Islet precursor cell (in vitro differentiated cells): Measurements from ENCODE around the gene DLL3.
"Not testable (repeated sequence)": the region's sequence is repeated elsewhere in the genome, so short reads cannot be mapped to it uniquely, and the experiment has no call there.

Source experiments
- DNase-seq: peaks from one replicate; pipeline ENCODE4 v3.0.0-alpha.2; 2018

The DLL3 gene, protein sequence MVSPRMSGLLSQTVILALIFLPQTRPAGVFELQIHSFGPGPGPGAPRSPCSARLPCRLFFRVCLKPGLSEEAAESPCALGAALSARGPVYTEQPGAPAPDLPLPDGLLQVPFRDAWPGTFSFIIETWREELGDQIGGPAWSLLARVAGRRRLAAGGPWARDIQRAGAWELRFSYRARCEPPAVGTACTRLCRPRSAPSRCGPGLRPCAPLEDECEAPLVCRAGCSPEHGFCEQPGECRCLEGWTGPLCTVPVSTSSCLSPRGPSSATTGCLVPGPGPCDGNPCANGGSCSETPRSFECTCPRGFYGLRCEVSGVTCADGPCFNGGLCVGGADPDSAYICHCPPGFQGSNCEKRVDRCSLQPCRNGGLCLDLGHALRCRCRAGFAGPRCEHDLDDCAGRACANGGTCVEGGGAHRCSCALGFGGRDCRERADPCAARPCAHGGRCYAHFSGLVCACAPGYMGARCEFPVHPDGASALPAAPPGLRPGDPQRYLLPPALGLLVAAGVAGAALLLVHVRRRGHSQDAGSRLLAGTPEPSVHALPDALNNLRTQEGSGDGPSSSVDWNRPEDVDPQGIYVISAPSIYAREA

DNA sequence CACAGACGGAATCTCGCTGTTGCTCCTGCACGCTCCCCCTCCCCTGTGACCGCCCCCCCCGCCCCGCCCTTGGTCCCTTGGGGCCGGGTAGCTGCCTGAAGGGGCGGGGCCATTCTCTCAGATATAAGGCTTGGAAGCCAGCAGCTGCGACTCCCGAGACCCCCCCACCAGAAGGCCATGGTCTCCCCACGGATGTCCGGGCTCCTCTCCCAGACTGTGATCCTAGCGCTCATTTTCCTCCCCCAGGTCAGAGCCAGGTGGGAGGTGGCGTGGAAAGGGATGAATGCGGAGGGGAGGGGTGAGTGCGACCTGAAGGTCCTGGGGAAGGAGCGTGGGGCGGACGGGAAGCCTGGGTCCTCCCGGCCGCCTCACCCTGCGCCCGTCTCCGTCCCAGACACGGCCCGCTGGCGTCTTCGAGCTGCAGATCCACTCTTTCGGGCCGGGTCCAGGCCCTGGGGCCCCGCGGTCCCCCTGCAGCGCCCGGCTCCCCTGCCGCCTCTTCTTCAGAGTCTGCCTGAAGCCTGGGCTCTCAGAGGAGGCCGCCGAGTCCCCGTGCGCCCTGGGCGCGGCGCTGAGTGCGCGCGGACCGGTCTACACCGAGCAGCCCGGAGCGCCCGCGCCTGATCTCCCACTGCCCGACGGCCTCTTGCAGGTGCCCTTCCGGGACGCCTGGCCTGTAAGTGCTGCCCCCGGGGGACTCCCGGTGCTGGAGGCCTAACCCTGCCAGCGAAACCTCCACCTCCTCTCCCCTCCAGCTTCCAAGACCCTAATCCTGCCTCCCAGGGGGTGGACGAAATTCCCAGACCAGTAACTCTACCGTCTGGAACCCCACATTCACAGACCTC is at the start of gene DLL3:
TSS of gene DLL3 (plus strand) at position 150 of the 845 bp plus-strand sequence. CDS start at position 178, 28 bp downstream.
- DNase-seq, result peak; percentile 68

DNA sequence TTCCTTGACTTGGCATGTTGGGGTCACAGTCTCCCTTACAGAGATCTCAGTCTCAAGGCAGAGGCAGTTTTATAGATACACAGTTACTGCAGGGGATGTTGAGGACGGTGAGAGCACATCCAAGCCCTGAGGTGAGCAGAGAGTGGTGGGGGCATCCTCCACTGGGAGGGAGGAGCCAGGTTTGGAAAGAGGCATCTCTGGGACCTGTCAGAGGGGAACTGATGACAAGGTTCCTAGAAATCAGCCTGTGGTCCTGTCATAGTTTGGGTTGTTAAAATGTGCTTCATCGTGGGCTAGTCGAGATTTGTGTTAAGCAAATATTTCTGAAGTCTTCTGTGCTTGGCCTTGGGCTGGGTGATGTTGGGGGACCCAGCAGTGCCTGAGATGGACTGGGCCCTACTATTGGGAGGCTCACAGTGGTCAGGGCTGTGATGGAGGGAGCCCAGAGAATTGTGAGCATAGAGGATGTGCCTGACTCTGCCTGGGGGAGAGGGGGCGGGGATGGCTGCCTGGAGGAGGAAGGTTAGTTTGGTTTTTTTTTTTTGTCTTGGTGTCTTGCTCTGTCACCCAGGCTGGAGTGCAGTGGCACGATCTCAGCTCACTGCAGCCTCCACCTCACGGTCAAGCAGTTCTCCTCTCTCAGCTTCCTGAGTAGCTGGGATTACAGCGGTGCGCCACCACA is 49.5 kb upstream of the DLL3 start:
- DNase-seq, result no peak

DNA sequence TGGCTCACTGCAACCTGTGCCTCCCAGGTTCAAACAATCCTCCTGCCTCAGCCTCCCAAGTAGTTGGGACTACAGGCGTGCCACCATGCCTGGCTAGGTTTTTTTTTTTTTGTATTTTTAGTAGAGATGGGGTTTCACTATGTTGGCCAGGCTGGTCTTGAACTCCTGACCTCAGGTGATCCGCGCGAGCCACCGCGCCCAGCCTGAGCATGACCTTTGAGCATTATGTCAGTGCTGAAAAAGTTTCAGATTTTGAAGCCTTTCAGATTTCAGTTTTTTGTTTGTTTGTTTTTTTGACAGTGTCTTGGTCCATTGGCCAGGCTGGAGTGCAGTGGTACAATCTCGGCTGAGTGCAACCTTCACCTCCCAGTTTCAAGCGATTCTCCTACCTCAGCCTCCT is 47.5 kb upstream of the DLL3 start:
- DNase-seq, result not testable (repeated sequence)

DNA sequence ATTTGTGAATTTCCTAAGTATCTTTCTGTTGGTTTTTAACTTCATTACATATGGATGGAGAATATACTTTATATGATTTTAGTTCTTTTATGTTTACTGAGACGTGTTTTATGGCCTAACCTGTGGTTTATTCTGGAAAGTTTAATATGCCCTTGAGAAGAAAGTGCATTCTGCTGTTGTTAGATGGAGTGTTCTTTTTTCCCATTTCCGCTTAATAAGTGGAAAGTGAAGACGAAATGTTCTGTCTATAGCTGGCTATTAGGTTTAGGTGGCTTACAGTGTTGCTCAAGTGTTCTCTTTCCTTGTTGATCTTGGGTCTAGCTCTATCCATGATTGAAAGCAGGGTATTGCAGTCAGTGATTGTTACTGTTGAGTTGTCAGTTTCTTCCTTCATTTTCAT is 35.3 kb upstream of the DLL3 start:
- DNase-seq, result no peak

DNA sequence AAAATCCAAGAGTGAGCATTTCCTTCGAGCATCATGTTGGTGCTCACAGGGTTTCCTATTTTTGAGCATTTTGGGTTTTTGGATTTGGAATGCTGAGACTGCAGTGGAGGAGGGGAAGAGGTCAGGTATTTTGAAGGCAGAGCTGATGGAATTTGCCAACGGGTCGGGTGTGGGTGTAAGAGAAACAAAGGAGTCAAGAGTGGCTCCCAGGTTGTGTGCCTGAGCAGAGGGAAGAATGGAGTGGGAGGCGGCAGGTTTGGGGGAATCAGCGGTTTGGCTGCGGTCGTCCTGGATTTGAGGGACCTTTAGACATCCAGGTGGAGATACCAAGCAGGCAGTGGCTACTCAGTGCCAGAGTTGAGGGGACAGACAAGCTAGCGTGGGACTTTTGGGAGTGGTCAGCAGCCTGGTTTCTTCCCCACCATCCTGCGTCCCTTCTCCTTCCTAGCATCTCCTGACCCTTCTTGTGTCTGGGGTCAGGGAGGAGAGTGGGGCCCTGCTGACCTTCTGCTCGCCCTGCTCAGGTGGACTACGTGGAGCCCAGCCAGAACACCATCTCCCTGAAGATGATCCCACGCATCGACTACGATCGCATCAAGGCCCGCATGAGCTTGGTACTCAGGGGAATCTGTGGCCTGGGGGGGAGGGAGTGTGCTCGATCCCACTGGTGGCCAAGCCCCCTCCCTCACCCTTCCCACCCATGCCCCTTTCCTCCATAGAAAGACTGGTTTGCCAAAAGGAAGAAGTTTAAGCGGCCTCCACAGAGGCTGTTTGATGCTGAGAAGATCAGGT is 32.6 kb upstream of the DLL3 start:
- no peak for DNase-seq

DNA sequence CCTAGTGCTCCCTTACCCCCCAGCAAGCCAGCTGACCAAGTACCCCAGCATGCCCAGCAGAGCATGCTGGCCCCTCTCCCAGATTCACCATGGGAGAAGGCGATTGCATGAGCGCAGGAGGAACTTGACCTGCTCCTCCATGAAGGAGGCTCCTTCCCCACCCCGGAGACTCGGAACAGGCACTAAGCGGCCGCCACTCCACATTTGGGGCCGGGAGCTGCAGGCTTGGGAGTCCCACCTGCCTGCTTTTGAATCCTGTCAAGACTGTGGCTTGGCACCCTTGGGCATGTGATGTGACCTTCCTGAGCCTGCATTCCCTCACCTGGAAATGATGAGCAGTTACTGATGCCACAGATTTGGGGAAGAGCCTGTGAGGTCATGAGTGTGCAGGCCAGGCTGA is 30.8 kb upstream of the DLL3 start:
- DNase-seq, result no peak

DNA sequence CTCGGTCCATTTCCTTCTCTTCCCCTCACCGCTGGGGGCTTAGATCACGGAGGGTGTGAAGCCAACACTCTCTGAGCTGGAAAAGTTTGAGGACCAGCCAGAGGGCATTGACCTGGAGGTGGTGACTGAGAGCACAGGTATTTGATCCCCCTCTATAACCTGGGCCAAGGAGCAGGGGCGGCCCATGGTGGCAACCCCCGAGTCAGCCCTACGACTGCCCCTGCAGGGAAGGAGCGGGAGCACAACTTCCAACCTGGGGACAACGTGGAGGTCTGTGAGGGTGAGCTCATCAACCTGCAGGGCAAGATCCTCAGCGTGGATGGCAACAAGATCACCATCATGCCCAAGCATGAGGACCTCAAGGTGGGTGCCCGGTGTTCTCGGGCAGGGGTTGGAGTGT is 29.7 kb upstream of the DLL3 start:
- no peak for DNase-seq

DNA sequence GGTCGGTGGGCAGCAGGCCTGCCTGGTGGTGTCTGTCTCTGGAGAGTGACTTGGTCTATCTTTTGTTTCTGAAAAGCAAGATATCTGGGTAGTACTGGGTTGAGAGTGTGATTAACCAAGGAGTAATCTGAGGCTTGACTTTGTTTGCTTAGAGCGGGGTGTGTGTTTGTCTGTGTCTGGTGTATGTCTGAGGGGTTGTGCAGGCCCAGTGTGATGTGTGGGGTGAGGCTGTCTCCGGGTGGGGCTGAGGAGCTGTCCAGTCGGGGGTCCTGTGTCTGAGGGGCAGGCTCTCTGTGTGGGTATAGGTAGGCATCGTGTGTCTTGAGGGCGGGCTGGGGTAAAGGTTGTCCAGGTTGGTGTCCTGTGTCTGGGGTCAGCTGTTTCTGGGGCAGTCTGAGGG is 29.2 kb upstream of the DLL3 start:
- DNase-seq, result no peak

DNA sequence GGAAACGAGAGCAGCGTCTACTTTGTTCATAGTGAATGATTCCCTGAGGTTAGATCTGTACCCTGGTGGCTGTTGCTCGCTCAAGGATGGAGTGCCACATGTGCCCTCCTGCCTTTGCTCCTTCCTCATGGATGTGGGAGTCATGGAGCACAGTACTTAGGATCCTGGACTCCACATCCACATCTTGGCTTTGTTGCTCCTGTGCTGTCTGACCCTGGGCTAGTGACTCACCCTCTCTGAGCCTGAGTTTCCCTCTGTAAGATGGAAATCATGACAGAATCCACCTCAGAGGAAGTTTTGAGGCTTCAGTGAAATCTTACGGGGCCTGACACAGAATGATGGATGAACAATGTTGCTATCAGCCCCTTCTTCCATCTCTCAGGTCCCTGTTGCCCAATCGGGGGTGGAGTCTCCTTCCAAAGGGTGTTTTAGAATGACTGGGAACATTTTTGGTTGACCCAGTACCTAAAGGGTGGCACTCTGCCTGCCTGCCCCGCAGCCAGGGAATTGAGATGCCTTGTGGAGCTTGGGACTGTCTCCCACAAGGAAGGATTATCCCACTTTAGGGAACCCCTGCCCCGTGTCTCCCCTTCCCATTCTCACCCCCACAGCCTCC is 27.9 kb upstream of the DLL3 start:
- no peak for DNase-seq

DNA sequence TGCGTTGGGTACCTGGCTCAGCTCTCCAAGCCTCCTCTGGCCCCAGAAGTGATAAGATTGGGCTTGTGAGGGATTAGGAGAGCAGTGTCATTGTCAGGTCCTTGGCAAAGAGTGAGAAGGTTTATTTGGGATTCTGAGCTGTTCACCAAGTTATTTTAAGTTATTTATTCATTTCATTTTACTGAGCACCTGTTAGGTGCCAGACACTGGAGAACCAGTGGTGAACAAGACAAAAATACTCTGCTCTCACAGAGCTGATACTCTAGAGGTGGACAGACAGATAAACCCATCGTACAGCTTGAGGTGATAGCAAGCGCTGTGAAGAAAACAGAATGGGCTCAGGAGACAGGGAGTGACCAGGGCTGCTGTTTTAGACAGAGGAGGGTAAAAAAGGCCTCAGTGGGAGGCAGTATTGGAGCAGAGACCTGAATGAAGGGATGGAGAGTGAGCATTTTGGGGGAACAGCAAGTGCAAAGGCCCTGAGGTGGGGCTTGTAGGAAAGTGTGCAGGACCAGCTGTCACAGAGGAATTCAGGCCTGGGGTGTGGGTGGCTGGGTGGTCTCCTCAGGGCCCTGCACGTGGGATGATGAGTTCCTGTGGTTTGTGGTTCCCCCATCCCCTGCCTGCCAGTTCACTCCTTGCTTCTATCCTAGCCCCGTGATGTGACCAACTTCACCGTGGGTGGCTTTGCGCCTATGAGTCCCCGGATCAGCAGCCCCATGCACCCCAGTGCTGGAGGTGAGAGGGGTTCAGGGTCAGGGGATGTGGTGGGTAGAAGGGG is 26.8 kb upstream of the DLL3 start:
- no peak for DNase-seq

DNA sequence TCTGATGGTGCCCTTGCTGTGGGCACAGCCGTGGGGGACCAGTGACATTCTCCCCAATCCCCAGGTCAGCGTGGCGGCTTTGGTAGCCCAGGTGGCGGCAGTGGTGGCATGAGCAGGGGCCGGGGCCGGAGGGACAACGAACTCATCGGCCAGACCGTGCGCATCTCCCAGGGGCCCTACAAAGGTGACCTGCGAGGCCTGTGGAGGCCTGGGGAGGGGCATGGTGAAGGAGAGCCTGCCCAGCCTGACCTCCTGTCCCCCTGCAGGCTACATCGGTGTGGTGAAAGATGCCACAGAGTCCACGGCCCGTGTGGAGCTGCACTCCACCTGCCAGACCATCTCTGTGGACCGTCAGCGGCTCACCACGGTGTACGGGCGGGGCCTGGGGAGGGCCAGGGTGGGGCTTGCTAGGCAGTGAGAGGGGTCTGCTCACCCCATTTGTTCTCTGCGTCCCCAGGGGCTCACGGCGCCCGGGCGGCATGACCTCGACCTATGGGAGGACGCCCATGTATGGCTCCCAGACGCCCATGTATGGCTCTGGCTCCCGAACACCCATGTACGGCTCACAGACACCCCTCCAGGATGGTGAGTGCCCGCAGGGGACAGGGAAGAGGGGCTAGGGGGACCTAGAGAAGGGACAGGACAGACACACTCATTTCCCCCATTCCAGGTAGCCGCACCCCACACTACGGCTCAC is 25.9 kb upstream of the DLL3 start:
- no peak for DNase-seq

DNA sequence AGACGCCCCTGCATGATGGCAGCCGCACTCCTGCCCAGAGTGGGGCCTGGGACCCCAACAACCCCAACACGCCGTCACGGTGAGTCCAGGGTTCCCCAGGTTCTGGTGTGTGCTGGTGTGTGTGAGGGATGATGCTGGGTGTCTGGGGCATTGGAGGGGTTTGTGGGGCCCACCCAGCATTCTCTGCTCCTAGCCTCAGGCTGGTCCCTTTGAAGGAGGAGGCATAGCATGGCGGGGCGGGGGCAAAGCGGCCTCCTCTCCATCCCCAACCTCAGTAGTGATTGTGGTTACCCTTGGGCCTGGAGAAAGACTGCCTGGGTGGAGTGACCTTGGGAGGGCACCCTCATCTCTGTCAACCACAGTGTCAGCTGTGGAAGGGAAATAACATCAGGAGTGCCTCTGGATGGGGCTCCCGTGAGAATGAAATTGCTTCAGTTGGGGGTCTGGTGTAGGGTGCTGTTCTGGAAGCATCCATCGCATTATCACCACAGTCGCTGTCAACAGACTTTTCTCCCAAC is 25.2 kb upstream of the DLL3 start:
- DNase-seq, result no peak

DNA sequence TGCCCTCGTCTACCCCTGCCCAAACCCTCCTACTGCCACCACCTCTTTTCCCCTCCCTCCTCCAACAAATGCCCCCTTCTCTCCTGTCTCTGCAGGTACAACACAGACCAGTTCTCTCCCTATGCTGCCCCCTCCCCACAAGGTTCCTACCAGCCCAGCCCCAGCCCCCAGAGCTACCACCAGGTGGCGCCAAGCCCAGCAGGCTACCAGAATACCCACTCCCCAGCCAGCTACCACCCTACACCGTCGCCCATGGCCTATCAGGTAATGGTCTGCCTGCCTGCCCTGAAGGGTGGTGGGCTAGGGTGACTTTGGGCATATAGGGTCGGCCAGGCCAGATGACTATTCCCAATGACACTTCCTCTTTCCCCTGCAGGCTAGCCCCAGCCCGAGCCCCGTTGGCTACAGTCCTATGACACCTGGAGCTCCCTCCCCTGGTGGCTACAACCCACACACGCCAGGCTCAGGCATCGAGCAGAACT is 24.6 kb upstream of the DLL3 start:
- DNase-seq, result peak; percentile 88

DNA sequence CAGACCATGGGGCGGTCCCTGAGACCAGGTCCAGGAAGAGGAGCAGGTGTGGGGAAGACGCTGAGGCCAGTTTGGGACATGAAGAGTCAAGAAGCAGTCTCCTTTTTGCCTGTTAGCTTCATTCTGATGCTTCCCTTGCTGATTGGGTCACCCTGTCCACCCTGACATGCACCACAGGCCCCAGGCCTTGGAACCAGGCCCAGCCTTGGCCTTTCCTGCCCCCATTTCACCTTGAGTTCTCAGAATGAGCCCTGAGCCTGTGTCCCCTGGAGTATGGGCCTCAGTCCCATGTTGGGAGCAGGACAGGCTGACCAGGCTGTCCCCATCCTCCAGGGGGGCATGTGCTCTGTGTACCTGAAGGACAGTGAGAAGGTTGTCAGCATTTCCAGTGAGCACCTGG is 23.0 kb upstream of the DLL3 start:
- DNase-seq, result no peak

DNA sequence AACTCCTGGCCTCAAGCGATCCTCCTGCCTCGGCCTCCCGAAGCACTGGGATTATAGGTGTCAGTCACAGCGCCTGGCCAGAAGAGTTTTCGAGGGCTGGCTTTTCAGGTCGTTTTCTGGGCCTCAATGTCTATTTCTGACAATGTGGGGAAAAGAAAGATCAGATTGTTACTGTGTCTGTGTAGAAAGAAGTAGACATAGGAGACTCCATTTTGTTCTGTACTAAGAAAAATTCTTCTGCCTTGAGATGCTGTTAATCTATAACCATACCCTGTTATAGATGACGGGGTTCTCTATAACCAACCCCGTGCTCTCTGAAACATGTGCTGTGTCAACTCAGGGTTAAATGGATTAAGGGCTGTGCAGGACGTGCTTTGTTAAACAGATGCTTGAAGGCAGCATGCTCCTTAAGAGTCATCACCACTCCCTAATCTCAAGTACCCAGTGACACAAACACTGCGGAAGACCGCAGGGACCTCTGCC is 19.4 kb upstream of the DLL3 start:
- not testable (repeated sequence) for DNase-seq

DNA sequence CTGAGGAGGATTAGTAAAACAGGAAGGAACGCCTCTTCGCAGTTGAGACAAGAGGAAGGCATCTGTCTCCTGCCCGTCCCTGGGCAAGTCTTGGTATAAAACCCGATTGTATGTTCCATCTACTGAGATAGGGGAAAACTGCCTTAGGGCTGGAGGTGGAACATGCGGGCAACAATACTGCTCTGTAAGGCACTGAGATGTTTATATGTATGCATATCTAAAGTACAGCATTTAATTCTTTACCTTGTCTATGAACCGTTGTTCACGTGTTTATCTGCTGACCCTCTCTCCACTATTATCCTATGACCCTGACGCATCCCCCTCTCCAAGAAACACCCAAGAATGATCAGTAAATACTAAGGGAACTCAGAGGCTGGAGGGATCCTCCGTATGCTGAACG is 18.8 kb upstream of the DLL3 start:
- DNase-seq, result no peak

DNA sequence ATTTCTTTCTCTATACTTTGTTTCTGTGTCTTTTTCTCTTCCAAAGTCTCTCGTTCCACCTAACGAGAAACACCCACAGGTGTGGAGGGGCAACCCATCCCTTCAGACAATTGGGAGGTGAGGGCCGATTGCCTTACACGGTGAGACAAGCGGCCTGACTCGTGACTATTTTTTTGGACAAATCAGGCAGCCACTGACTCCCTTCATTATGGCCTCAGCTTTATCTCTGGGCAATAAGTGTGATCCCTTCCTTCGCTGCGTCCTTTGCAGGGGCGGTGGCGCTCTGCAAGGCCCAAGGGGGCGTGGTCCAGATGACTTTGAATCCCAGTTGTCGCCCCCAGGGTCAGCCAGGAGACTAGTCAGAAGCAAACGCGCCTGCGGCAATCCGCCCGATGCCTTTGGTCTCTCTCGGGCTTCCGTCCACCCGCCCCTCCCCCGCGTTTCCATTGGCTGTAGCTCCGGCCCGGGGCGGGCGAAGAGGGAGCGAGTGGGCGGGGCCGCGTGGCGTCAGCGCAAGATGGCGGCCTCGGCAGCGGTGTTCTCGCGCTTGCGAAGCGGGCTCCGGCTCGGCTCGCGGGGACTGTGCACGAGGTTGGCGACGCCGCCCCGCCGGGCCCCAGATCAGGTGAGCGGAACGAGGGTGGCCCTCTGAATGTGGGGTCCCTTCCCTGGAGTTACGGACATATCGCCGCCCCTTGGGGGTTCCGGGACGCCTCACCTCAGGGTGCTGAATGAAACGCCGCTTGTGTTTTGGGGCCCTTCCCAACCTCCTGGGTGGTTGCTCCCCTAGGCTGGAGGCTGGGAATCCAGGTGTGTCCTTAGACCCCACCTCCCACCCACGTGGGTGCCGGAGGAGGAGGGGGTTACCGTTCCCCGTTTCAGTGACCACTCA is 18.2 kb upstream of the DLL3 start, which contains the start of gene TIMM50:
TSS of gene TIMM50 (plus strand) at position 502 of the 892 bp plus-strand sequence. CDS start at position 518, 16 bp downstream.
- peak; percentile 99 for DNase-seq

DNA sequence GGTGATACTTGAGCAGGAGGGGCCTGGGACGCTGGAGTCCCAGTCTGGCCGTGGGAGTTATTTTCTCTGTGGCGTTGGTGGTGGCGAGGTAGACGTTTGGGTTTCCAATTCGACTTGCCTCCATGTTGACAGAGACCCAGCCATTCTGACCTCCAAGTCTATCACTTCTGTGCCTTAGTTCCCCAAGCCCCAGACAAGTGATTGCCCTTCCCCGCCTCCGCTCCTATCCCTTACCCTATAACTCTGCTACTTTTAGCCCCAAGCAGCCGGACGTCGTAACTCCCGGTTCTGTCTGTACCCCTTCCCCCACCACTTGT is 17.6 kb upstream of the DLL3 start:
- DNase-seq, result no peak

DNA sequence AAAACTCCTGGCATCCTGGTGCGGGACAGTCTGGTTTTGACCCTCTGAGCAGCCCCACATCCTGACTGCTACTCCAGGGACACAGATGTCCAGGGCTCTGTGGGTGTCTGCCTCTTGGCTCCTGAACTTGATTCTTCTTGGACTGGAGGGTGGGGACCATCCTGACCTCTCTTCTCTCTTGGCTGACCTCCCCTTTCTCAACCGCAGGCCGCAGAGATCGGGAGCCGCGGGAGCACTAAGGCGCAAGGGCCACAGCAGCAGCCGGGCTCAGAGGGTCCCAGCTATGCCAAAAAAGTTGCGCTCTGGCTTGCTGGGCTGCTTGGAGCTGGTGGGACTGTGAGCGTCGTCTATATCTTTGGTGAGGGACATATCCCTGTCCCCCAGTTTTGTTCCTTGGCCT is 17.1 kb upstream of the DLL3 start:
- no peak for DNase-seq
